HG02759 (cell line): ENCODE data around the gene VDAC1.
"Not testable (repeated sequence)": the region's sequence is repeated elsewhere in the genome, so short reads cannot be mapped to it uniquely, and the experiment has no call there.

ENCODE experiments used
- ATAC-seq: cut with Tn5 transposase; IDR thresholded peaks from one replicate; pipeline ENCODE4 v1.9.1; 2021; ENCODE audit warnings: mild to moderate bottlenecking, moderate library complexity; ENCODE audit not compliant: unreplicated experiment

Gene VDAC1

DNA sequence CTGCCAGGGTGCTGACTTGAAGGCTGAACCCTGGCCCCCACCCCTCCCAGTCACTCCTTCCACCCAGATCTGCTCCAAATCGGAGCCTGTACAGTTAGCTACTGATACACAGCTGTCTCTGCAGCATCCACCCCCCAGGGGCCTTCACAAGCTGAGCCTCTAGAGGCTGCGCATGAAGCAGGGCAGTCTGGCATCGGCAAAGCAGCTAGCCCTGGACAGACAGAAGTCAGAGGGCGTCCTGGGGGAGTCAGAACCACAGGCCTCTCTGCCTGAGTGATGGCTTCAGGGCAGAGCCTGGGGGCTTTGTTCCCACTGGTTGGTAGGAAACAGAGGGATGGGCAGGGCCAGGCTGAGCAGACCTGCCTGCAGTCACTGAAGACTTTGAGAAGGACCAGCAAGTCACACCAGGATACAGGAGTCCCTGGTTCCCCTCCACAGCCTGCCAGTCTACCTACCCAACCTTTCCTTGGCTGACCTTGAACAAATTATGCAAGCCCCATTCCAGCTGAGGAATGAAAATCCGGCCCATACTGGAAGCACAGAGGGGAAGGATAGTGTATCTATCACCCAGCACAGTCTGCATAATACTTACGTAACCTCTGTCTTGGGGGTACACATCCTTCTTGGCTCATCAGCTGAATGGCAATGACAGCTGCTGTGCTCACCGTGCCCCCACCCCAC, 8.8 kb downstream of the VDAC1 start:
- no peak for ATAC-seq

DNA sequence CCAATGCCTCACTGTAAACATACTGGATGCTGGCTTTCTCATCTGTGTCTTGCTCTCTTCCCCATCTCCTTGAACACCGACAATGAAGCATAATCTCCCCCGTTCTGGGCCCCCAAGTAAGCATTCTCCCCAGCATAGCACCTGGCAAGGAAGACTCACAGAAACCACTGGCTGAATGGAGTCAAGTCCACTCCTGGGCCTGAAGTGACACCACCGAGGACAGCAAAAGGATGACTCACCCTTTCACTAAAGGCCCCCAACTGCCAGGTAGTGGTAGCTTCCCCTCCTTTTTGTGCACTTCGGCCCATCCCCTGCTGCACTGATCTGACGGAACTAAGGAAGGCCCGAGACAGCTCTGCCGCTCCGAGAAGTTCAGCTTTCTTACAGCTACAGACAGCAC, 9.4 kb downstream of the VDAC1 start:
- no peak for ATAC-seq

DNA sequence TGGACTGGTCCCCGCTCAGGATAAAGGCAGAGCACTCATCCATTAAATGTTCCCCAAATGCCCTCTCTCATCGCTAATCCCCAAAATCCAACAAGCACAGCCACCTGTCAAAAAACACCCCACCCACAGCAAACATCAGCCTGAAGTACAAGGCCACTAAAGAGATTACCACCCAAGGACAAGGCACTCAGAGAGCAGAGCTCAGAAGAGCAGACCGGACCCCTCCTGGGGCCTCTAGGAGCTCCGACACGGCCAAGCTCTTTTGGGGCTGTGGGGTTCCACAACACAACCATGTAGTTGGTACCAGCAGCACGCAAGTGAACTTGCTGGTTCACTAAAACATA, 9.8 kb downstream of the VDAC1 start:
- ATAC-seq, result no peak

DNA sequence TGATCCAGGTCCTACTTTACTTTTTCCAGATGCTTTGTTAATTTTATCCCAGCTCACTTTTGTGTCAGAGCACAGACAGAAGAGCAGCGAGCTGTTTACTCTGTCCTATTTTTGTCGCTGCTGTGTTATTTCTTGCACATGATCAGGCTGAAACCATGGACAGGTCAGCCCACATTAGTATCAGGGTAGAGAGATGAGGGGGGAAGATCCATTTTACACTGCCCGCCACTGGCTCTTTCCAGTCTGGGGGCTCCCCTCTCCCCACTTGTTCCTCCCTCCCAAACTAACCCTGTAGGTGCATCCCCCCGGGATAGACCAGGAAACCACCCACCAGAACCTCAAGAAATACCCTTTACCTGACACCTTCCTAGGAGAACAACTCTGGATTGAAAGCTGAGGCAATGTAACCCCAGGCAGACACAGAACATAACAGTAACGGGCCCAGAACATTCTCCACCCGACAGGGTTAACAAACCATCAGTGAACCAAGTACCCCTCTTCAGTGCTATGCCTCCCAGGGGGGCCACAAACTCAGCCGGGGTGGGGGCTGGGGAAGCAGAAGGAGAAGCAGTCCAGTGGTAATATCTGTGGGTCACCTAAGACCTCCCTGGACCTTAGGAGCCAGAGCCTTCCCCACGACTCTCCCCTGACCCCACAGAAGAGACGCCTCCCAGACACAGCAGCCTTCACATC, 10.3 kb downstream of the VDAC1 start:
- no peak for ATAC-seq

DNA sequence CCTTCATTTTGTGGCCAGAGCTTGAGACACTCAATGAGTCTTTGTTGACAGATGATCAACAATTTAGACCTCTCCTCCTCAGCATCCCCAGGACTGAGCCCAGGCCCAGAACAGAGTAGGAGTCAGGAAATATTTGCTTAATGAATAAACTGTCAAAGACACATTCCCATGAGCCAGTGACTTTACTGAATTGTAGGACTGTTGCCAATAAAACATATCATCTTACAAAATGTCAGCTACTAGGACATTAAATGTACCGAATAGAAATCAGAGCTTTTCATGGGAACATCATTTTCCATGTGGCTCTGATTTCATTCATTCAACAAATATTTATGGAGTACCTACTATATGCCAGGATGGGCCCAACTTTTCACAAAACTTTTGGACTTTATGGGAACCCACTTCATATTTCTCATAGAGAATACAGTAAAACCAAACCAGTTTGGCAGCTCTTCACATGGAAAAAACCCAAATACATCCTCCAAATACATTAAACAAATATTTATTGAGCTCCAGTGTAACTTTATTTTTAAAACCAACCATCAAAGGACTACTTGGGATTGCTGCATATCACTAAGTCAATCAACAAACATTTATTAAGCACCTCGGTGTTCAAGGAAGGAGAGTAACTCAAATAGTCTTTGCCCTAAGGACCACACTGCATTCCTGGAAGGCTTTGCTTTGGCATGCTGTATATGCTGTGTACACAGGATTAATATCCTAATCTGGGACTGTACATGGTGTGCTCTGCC, 11.4 kb downstream of the VDAC1 start:
- no peak for ATAC-seq

DNA sequence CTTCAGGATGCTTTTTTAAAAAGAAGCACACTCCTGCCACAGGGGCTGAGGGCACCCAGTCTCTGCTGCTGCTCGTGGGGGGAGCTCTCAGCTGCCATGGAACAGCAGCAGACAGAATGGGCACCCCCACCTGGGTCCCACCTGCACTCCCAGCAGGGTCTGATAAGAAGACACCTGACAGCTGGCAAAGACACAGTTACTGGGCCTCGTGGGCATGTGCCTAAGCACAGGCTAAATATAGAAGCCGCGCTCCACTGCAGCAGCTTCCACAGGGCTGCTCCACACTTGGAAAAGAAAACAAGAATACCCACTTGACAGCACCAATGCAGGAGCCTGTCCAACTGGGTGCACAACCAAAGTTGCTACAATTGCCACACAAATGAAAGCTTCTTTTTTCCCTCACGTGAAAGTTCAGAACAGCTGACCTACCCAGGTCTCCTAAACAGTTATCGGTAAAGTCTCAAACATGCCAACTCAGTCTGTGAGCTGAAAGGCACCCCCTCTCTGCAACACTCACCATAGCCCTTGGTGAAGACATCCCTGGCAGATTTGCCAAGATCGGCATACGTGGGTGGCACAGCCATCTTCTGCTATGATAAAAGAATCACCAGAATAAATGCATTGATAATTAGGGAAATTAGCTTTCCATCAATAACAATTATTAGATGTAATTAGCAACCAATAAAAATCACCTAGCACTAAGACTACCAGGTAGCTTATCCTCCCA, 12.2 kb downstream of the VDAC1 start:
- ATAC-seq, result no peak

DNA sequence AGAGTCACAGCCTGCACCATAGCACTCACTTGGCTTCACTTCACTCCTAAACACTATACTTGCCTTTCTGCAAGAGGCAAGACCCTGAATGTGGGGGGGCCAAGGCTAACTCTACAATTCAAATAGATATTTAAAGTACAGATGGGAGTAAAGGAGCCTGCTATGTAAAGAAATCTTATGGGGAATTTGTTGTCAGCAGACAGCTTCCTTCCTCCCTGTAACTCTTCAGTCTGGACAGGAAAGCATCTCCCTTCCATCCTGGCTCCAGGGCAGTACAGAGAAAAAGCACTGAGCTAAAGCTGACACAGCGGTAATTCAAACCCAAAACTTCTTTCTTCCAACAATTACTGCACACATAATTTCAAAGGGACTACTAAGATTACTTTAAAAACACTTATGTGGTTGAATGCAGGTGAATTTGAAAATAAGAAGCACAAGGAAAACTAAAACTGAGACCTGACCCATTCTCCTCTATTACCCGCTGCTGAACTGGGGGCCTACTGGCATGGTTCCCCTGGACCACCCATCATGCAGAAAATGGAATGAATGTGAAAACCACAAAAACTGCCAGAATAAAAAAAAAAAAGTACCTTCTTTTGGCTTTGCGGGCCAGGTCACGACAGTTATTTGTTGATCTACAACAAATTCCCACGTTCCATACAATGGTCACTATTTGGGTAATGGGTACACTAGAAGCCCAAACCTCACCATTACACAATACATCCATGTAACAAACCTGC, 13.4 kb downstream of the VDAC1 start:
- no peak for ATAC-seq

DNA sequence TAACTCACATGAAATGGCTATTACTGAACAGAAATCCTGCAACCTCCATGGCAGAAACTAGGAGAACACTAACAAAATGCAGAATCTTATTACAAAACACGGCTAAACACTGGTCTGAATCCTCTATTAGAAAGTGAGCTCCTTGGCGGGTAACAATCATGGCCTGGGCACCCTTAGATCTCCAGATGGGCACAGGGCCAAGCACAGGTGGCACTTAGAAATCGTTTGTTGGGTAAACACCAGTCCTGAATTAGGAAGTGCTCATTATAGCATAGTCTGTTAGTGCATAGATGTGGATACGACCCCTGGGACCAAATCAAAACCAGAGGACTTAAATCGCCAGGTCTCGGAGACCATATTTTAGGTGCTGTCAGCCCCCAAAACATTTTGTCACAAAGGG, 14.4 kb downstream of the VDAC1 start:
- no peak for ATAC-seq

DNA sequence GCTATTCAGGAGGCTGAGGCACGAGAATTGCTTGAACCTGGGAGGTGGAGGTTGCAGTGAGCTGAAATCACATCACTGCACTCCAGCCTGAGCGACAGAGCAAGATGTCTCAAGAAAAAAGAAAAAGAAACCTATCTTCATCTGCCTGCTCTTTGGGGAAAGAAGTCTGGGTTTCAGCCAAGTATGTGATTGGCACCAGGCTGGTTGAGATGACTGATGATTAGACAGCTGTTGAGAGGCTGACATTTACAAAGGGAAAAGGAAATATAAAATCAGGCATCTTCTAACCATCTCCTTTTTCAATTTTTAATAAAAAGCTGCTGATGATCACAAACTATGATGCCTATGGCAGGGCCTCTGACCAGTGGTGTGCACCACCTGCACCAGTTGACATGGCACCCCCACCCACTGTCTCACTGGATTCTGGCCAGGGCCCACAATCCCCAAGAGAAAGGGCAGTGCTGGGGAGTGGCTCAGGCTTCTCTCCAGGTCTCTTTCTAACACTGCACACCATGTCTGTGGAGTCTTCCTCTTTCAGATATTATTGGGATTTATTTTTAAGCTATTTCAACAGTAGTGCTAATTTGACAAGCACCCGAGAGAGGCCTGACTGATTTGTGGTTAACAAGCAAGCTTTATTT, 19.1 kb downstream of the VDAC1 start:
- ATAC-seq, result no peak

DNA sequence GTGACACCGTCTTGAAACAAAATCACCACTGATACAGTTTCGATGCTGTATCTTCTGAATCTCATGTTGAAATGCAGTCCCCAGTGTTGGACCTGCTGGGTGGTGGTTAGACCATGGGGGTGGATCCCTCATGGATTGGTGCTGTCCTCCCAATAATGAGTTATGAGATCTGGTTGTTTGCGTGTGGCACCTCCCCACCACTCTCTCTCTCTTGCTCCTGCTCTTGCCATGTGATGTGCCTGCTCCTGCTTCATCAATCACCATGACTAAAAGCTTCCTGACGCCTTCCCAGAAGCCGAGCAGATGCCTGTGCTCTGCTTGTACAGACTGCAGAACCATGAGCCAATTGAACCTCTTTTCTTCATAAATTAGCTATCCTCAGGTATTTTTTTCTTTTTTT, 21.1 kb downstream of the VDAC1 start:
- no peak for ATAC-seq

DNA sequence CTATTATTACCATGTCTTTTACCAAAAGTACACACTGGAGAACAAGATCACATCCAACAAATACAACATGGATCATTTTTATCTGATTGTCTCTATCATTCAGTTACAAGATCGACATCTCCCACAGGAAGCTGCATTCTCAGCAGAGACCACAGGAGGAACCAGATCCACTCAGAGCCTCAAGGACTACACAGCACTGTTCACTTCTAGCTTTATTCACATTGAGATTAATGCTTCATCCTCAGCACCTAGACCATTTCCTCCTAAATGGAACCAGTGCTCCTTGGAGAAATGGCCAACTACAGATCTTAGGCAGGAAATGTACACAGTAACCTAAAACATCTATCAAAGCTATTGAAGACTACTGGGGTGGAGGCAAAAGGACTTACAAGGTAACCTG, 23.1 kb downstream of the VDAC1 start:
- ATAC-seq, result no peak

DNA sequence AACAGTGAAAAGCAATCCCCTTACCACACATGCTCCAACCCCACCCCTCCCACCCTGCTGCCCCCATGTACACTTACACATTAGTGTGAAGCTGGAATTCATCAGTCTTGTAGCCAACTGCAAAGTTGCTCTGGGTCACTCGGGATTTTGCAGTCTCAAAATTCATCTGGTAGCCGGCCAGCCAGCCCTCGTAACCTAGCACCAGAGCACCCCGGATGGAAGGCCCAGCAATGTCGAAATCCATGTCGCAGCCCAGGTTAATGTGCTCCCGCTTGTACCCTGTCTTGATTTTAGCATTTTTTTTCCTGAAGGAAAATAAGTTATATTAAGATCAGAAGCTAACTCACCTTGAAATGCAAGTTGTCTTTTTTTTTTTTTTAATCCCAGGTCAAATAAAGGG, 24.1 kb downstream of the VDAC1 start:
- ATAC-seq, result no peak

DNA sequence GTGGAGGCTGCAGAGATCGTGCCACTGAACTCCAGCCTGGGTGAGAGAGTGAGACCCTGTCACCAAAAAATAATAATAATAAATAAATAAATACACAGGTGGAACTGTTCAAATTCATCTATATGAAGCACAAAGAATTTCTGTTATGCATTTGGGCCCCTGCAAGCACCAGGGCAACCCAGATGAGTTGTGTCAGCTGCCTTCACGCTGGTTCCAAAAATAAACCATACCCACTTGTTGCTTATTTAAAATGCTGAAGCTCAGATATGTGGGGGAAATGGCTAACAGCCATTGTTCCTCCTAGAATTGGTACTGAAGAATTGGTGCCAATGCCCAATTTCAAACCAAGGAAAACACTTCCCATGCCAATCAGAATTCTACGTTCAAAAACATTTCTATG, 25.8 kb downstream of the VDAC1 start:
- no peak for ATAC-seq

DNA sequence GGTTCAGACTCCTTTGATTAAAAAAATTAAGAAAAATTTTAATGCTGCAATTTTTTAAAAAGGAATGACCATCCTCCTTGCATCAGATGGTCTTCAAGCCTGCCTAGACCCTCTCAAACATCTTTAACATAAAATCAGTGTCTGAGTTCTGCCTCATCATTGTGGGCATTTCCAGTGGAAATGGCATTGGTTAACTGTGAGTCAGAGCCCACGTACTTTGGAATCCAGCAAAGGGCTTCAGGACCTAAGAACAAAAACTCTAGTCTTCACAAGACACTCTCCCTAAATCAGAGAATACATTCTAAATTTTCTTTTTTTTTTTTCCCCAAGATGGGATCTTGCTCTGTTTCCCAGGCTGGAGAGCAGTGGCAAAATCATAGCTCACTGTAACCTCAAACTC, 26.9 kb downstream of the VDAC1 start:
- ATAC-seq, result no peak

DNA sequence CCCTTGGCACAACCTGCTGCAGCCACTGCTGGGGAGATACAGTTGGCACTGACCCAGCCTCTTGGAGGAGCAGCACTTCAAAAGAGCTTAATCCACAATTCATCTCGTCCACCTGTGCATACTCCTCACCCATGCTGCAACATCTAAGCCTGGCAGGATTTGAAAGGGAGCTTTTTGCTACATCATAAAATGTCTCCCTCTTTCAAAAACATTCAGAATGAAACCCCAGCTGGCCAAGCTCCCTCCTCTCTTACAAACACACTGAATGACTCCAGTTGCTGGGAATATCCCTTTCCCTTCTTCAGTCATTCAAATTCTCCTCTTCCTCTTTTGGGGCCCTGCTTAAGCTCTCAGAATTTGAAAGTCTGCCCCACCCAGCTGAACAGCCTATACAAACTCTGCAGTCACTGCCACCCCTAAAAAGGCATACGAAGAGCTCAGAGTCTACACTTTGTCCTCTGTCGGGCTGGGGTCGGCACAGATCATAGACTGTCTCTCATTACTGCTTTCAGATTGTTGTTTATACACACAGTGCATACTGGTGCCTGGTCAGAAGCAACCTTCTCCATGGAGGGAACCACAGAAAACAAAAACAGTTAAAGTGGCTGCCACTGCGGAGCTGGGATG, 27.5 kb downstream of the VDAC1 start:
- peak; percentile 72 for ATAC-seq

DNA sequence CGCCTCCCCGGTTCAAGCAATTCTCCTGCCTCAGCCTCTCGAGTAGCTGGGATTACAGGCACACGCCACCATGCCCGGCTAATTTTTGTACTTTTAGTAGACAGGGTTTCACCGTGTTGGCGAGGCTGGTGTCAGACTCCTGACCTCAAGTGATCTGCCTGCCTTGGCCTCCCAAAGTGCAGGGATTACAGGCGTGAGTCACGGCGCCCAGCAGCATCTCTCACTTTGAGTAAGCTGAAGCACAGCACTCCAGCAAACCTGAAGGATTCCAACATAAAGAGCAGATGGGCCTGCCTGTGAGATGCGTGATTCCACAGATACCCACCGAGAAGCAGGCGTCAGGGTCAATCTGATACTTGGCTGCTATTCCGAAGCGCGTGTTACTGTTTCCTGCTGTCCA, 29.2 kb downstream of the VDAC1 start:
- ATAC-seq, result not testable (repeated sequence)

DNA sequence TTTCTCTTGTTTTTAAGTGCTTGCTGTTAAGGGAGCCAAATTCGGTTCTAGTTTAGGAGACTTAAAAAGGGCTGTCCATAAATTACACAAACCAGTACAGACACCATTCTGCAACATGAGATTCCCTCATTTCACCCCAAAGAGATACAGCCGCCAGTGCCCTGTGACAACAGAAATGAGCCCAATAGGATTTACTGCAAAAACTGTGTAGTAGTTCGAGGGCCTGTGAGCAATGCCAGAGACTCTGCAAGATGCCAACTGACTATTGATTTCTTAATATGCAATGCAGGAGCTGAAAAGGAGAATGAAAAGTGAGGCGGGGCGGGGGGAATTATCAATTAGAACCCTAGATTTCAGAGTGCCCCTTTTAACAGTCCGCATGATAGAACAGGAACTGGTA, 30.6 kb downstream of the VDAC1 start:
- no peak for ATAC-seq

DNA sequence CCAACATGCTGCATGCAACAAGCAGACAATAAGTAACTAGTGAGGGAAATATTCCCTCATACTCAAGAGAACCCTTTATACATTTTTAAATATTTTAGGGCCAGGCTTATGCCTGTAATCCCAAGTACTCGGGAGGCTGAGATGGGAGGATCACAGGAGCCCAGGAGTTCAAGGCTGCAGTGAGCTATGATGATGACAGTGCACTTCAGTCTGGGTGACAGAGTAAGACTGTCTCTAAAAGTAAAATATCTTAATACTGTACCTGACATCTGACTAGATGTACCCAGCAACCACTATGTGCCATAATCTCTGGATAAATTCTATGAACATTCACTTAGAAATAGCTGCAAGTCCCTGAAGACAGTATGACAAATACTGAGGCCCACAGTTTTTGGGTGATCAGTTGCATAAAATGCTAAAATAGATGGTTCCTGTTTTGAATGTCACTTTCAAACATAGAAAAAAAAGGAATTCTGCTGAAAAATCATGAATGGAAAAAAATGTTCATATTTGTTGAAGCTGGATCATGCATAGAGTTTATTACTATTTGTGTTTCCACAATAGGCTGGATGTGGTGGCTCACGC, 34.4 kb downstream of the VDAC1 start:
- ATAC-seq, result no peak

DNA sequence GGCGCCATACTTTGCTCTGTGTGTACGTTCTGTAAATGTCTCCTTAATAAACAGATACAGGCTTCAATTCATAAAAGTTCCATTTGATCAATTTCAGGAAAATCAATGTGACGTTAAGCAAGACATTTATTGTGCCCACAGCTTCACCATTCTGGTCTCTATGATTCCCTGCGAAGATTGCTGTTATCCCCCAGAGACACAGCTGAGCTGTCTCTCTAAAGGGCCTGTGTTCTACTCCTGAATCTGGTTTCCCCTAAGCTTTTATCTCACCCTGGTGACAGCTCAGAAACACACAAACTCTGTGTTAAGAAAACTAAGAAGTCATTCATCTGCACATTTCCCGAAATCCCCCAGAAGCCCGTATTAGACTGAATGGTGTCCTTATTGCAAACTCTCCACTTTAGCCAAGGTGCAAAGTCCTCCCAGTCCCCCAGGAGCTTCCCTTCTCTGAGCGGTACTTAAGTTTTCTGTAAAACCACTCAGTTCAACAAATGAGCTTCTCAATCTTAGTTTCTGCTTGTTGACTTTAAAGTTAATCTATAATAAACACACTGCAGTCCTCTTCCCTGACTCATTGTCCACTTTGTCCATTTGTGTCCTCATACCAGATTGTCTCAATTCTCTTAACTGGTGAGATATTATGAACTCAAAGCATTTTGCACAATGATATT, 35.0 kb downstream of the VDAC1 start:
- no peak for ATAC-seq
